LHCN-M2 (cell line): ENCODE results near the gene BRD9. TPM values are rescaled to one million over a fixed set of nuclear protein-coding genes. Genes with fewer than 3 reads are reported as not detected.
A peak's percentile ranks its signal among the peaks of the same experiment; 100 is the strongest.
"Not testable (repeated sequence)": the region's sequence is repeated elsewhere in the genome, so short reads cannot be mapped to it uniquely, and the experiment has no call there.

ENCODE experiments used
- DNase-seq: peaks from one replicate; pipeline ENCODE4 v3.0.0-alpha.2; 2012; ENCODE audit warnings: low read depth
- total RNA-seq: library from RNA; depleted of rRNA; stranded (reverse); fragments of >200 nt; gene quantifications from 2 replicates; pipeline ENCODE4 v1.2.3, GENCODE V29; 2014

BRD9 gene
- total RNA-seq, 1 experiment from 2014 or later = 44.7 TPM

DNA sequence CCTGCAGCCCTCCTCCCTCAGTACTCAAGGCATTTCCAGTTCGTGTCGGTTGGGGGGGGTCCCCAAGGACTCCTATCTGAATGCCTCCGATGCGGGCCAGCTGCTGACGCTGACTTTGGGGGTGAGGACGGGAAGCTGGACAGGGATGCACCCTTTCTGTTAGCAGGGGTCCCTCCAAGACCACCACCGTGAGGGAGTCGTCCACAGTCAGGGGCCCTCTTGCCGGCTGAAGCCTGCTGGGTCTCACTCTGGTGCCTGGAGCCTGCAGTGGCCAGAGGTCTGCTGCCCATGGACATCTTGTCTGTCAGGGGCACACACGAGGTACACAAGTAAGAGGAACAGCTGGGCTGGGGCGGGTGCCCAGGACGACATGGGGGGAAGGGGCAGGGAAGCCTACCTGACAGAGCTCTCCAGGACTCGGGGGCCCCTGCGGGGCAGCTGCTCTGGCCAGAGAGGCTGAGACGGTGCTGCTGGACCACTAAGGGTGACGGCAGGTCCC lies 32.8 kb downstream of the BRD9 start:
- DNase-seq = no peak

DNA sequence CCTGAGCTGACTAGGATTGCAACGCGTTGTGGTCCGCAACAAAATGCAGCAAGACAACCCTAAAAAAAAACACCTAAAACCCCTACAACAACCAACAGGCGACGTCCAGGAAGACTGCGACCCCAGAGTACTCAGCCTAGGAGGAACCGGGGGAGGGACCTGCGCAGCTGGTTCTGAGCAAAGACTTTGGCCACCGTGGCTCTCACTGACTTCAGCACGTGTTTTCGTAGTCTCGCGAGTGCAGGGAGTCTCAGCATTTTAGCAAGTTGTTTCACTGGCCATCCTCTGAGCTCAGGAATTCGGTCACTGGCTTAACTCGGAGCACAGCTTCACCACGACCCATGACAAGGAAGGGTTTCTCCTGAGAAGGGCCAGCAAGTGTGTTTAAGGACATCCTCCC lies 33.2 kb downstream of the BRD9 start:
- no peak for DNase-seq

DNA sequence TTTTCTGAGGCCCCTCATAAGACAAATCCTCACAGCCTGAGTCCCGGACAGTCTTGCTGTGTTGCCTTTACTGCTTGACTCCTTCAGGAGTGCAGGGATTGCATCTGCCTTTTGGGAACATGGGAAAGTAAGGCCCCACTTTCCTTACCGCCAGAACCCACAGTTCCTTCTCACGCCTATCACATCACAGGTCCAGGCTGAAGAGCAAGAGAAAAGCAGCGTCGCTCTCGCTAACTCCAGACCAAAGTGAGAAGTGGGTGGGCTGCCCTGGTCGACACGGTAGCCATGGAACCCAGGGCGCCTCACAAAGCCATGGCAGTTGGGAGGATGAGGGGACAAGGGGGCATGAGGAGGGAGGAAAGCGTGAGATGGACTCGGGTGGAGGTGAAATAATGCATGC lies 33.9 kb downstream of the BRD9 start:
- DNase-seq = no peak

GRCh38 chr5:856531-857425 lies 35.8 kb downstream of the BRD9 start:
- no peak for DNase-seq

GRCh38 chr5:855771-856530 lies 36.6 kb downstream of the BRD9 start:
- peak; percentile 22 for DNase-seq

DNA sequence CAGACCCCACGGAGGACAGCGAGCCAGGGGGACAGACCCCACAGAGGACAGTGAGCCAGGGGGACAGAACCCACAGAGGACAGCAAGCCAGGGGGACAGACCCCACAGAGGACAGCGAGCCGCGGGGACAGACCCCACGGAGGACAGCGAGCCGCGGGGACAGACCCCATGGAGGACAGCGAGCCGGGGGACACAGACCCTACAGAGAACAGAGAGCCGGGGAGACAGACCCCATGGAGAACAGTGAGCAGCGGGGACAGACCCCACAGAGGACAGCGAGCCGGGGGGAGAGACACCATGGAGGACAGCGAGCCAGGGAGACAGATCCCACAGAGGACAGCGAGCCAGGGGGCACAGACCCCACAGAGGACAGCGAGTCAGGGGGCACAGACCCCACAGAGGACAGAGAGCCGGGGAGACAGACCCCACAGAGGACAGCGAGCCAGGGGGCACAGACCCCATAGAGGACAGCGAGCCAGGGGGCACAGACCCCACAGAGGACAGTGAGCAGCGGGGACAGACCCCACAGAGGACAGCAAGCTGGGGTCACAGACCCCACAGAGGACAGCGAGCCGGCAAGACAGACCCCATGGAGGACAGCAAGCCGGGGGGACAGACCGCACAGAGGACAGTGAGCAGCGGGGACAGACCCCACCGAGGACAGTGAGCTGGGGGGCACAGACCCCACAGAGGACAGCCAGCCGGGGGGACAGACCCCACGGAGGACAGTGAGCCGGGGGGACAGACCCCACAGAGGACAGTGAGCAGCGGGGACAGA lies 37.4 kb downstream of the BRD9 start:
- no peak for DNase-seq

DNA sequence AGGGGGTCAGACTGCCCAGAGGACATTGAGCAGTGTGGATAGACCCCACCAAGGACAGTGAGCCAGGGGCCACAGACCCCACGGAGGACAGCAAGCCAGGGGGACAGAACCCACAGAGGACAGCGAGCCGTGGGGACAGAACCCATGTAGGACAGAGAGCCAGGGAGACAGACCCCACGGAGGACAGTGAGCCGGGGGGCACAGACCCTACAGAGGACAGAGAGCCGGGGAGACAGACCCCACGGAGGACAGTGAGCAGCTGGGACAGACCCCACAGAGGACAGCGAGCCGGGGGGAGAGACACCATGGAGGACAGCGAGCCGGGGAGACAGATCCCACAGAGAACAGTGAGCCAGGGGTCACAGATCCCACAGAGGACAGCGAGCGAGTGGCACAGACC lies 38.4 kb downstream of the BRD9 start:
- no peak for DNase-seq

DNA sequence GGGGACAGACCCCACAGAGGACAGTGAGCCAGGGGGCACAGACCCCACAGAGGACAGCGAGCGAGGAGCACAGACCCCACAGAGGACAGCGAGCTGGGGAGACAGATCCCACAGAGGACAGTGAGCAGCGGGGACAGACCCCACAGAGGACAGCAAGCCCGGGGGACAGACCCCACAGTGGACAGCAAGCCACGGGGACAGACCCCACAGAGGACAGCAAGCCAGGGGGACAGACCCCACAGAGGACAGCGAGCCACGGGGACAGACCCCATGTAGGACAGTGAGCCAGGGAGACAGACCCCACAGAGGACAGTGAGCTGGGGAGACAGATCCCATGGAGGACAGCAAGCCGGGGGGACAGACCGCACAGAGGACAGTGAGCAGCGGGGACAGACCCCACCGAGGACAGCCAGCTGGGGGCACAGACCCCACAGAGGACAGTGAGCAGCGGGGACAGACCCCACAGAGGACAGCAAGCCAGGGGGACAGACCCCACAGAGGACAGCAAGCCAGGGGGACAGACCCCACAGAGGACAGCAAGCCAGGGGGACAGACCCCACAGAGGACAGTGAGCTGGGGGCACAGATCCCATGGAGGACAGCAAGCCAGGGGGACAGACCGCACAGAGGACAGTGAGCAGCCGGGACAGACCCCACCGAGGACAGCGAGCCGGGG lies 39.0 kb downstream of the BRD9 start:
- DNase-seq = not testable (repeated sequence)

DNA sequence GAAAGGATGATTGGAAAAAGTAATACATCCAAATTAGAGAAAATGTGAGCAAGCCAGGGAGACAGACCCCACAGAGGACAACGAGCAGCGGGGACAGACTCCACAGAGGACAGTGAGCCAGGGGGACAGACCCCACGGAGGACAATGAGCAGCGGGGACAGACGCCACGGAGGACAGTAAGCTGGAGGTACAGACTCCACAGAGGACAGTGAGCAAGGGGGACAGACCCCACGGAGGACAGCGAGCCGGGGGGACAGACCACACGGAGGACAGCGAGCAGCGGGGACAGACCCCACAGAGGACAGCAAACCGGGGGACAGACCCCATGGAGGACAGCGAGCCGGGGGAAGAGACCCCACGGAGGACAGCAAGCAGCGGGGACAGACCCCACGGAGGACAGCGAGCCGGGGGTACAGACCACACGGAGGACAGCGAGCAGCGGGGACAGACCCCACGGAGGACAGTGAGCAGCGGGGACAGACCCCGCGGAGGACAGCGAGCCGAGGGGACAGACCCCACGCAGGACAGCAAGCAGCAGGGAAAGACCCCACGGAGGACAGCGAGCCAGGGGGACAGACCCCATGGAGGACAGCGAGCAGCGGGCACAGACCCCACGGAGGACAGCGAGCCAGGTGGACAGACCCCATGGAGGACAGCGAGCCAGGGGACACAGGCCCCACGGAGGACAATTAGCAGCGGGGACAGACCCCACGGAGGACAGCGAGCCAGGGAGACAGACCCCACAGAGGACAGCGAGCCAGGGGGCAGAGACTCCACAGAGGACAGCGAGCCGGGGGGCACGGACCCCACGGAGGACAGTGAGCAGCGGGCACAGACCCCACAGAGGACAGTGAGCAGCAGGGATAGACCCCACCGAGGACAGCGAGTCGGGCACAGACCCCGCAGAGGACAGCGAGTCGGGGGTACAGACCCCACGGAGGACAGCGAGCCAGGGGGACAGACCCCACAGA lies 39.9 kb downstream of the BRD9 start:
- no peak for DNase-seq

DNA sequence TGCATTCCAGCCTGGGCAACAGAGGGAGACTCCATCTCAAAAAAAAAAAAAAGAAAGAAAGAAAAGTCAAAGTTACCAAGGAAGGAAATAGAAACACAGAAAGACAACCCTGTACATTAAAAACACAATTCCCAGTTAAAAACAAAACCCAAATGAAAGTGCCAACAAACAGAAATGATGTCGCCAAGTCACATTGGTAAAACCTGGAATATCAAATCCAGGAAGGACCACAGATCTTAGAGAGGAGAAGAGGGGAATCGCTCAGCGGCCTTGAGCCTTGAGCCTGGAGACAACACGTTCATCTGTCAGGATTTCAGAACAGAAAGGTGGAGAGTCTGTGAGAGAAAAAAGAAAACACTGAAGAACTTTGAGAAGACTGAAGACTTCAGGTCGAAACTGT lies 40.6 kb downstream of the BRD9 start:
- no peak for DNase-seq

- no peak for DNase-seq
Observed at GRCh38 chr5:851553-851952, 41.0 kb downstream of the BRD9 start.

DNA sequence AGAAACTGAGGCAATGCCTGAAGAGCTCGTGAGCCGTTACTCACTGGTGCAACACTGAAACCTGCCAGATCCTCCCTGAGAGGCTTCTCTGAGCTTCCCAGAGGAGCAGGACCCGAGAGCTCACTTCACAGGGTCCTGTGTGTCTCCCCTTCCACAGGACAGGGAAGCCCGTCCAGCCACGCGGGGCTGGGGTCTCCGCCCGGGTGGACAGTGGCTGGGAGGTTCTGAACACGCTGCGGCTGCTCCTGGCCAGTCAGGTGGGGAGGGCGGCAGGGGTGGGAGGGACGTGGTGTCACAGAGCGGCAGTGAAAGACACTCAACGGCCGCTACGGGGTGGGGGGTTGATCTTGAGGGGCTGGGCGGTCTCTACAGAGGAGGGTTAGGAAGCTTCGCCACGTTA lies 41.5 kb downstream of the BRD9 start:
- DNase-seq = no peak

DNA sequence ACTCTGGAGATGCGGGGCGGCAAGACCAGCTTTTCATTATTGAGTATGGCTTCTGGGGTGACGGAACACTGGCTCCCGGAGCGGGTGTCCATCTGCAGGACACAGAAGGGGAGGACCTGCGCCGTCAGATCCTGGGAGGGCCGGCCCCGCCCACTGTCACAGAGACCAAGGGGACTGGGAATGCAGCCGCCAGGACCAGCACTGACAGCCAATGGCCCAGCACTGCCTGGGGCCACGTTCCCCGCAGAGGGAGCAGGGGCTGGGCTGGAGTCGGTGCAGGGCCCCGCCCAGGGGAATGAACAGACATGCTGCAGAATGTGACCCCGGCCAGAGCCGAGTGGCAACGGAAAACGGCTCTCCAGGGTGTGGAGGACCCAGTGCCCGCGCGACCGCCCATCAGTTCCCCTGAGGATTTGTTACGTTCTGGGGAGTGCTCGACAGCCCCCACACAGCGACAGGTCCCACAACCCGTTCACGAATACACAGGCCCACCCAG lies 42.0 kb downstream of the BRD9 start, which contains the start of gene ZDHHC11:
TSS of gene ZDHHC11 (minus strand) at position 476 of the 496 bp plus-strand sequence. CDS start at position 92, 384 bp downstream.
- no peak for DNase-seq

GRCh38 chr5:849651-850301 lies 42.8 kb downstream of the BRD9 start:
- DNase-seq = no peak

GRCh38 chr5:848671-849111 lies 43.9 kb downstream of the BRD9 start:
- no peak for DNase-seq

- DNase-seq = not testable (repeated sequence)
Observed at GRCh38 chr5:847736-848135, 44.9 kb downstream of the BRD9 start.

GRCh38 chr5:847212-847611 lies 45.4 kb downstream of the BRD9 start:
- not testable (repeated sequence) for DNase-seq

GRCh38 chr5:846602-847091 lies 46.0 kb downstream of the BRD9 start:
- DNase-seq = not testable (repeated sequence)
